SU-DHL-6 (cell line): ENCODE measurements around the gene ECSCR.

ENCODE experiments used
- CTCF ChIP-seq: fragments of 200-600 bp; sonication (generic); IDR thresholded peaks from one replicate; pipeline ENCODE4 v1.5.1; 2017; ENCODE audit warnings: antibody characterized with exemption, mild to moderate bottlenecking, low read length, moderate library complexity; ENCODE audit not compliant: insufficient read depth, poor library complexity, severe bottlenecking
- EZH2phosphoT487 ChIP-seq: fragments of 200-600 bp; sonication (generic), shearing (Covaris generic); conservative IDR thresholded peaks from 2 replicates; pipeline ENCODE4 v1.6.1; 2018; ENCODE audit warnings: mild to moderate bottlenecking, antibody characterized with exemption, low read length, moderate library complexity, mixed read lengths

GRCh38 chr5:139475865-139476617, 13.5 kb upstream of the ECSCR start:
- TF ChIP-seq CTCF (no peak), EZH2phosphoT487 (no peak)
